Psoas muscle (tissue), 8 donors: Measurements from ENCODE around the gene EXD3. TPM values are rescaled to one million over a fixed set of nuclear protein-coding genes. Genes with fewer than 3 reads are reported as not detected.

Experiments used
- ATAC-seq, 4 donors: fragments of 200-7000 bp; cut with Tn5 transposase; one replicate each; pipeline ENCODE4 v1.9.1; 2020; ENCODE audit warnings: moderate library complexity in 3 of 4, mild to moderate bottlenecking in 2 of 4
- DNase-seq, 2 donors: peaks; one replicate each; pipeline ENCODE4 v3.0.0-alpha.2; 2020
- H3K27ac ChIP-seq: fragments of 200-600 bp; one replicate; pipeline ENCODE4 v1.8.0; 2022
- H3K27me3 ChIP-seq, 3 donors: fragments of 200-600 bp in 1 of 3; one replicate each; pipeline versions ENCODE4 v1.6.1 to v1.8.0; 2013 to 2022; ENCODE audit warnings: low read length in 2 of 3, mild to moderate bottlenecking in 2 of 3, moderate library complexity in 1 of 3; ENCODE audit not compliant: insufficient read depth in 3 of 3
- H3K36me3 ChIP-seq, 2 donors: fragments of 200-600 bp in 1 of 2; one replicate each; pipeline versions ENCODE4 v1.6.1 to v1.8.0; 2013 to 2022; ENCODE audit warnings: low read depth in 1 of 2, mild to moderate bottlenecking in 1 of 2, moderate library complexity in 1 of 2; ENCODE audit not compliant: insufficient read depth in 1 of 2
- H3K4me1 ChIP-seq: fragments of 200-600 bp; one replicate; pipeline ENCODE4 v1.8.0; 2022
- H3K4me3 ChIP-seq: fragments of 200-600 bp; one replicate; pipeline ENCODE4 v1.8.0; 2022; ENCODE audit warnings: mild to moderate bottlenecking
- H3K9me3 ChIP-seq: fragments of 200-600 bp; one replicate; pipeline ENCODE4 v1.8.0; 2022
- CTCF ChIP-seq: fragments of 200-600 bp; IDR thresholded peaks from one replicate; pipeline ENCODE4 v1.8.0; 2022; ENCODE audit warnings: antibody characterized with exemption
- WGBS, 3 donors: extraction: QIAGEN DNeasy Blood & Tissue Kit; methylation state at CpG; one replicate each; pipeline versions ENCODE4 v1.1.6 to v1.1.7; 2013; 5-methylcytosine and 5-hydroxymethylcytosine counted together
- intact Hi-C, 2 donors: fragments of 100-400 bp; cut with DNase I; formaldehyde crosslinking; loops; one replicate each; pipeline versions ENCODE4 v1.11.0 to v1.14.2; 2022
- polyA plus RNA-seq, 3 donors: library from polyadenylated mRNA; stranded (reverse); fragments of 200-250 nt; gene quantifications; one replicate each; pipeline ENCODE4 v1.2.3, GENCODE V29; 2013
- total RNA-seq, 4 donors: library from RNA; stranded (reverse); fragmentation: NEBNext Ultra II Directional in 2 of 4; extraction: Animal tissue kit (Norgen Biotek cat#: 25700) in 2 of 4; gene quantifications; one replicate each; pipeline versions ENCODE4 v1.2.1 to v1.2.4, GENCODE V29; 2021 to 2023
- donor health status: healthy with polysubstance abuse.
- donor health status: DM: no; HTN: no; CAD: no; lungs with moderate emphysema.
- donor health status: Bipolar disorder and iron deficiency.
- donor health status: healthy.
- donor health status: DM: yes; HTN: yes; CAD: no.
- donor health status: DM: no; HTN: no; CAD: no.
- donor health status: DM: no; HTN: no; CAD: no.
- donor health status: DM: yes; HTN: yes; CAD: no.

EXD3 gene
- total and polyA plus RNA-seq, 7 donors = 5.7 to 11.2 (median 9.4) TPM

DNA sequence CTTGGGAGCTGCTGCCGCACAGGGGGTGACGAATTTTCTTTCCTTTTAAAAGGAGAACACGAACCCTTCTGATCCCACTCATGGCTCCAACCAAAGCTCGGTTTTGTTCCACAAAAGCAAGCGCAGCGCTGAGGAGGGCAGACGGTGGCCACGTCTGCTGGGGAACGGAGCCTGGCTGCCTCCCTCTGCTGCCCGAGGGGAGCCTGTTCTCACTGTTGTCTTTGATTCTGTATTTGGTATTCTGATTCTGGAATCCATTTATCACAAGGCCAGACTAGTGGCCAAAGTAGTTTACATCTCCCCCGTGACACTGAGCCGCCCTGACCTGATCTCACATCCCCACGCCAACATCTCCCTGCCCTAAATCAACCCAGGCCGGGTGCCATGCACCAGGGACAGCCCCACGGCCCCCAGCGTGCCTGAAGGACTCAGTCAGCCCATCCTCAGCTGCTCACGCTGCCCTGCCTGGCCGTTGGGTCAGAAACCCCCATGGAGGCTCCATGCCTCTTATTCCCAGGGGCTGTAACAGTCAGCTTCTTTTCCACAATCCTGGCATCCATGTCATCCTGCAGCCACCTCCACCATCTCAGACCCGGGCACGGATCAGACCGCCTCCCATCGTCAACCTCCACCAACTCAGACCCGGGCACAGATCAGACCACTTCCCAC lies 42.9 kb upstream of the EXD3 start:
- Histone ChIP-seq H3K36me3 (peaks cover 0 to 24% of the 10 kb centered on the region in 2 donors), H3K9me3 (no peaks in the 10 kb centered on the region), H3K4me3 (no peak overlapping the region), H3K27me3 (no peaks in the 10 kb centered on the region), H3K4me1 (no peaks in the 10 kb centered on the region), H3K27ac (no peak overlapping the region)
- ATAC-seq = no peak
- DNase-seq = peak in 1 of 2 donors; percentile 21
- intact Hi-C loops = no loop called here
- WGBS, 3 donors = 86 to 90% (median 89%) methylated on average over 23 of the region's 23 CpGs
- no peak for TF ChIP-seq CTCF

GRCh38 chr9:137465000-137465719 lies 42.2 kb upstream of the EXD3 start:
- Histone ChIP-seq H3K4me3 (no peak overlapping the region), H3K4me1 (no peaks in the 10 kb centered on the region), H3K27me3 (no peaks in the 10 kb centered on the region), H3K27ac (no peak overlapping the region), H3K36me3 (peaks cover 0 to 30% of the 10 kb centered on the region in 2 donors), H3K9me3 (no peaks in the 10 kb centered on the region)
- peak in 1 of 2 donors; percentile 42 for DNase-seq
- no peak for ATAC-seq
- 92 to 94% (median 93%) methylated on average over 22 to 23 of the region's 23 CpGs for WGBS, 3 donors
- intact Hi-C loops = no loop called here
- TF ChIP-seq CTCF = no peak

DNA sequence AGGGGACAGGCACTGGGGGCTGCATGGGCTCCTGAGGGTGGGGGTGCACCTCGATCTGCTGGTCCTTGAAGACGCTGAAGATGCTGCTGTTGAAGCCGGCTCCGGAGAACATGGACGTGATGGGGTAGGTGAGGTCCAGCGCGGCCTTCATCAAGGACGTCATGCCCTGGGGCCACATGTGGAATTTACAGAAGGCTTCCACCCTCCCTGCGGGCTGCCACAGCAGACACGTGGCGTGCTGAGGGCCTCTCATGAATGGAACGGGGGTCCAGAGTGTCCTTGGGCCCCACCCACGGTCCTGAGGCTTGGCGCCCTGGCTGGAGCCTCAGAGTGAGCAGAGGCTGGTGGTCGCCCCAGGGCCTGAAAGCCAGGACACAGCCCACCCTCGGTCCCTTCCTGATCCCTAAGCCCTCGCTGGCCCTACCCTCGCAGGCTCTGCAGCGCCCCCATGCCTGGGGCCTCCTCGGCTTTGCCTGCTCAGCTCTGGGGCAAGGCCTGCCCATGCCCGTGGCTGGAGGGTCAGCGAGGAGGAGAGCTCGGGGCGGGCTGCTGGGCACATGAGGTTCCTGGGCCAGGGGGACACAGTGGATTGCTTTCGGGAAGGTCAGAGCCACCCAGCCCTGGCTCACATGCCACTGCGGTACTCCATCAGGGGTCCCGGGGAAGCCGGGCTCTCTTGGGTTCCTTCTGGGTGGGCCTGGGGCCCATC lies 41.5 kb upstream of the EXD3 start:
- peaks cover 3% of the 10 kb centered on the region for H3K4me1 ChIP-seq
- DNase-seq = peak in 1 of 2 donors; percentile 46
- no peak for ATAC-seq
- peaks cover 0 to 30% of the 10 kb centered on the region in 2 donors for H3K36me3 ChIP-seq
- no peak overlapping the region for H3K27ac ChIP-seq
- intact Hi-C loops = no loop called here
- no peak overlapping the region for H3K4me3 ChIP-seq
- 92 to 95% (median 95%) methylated on average over 27 to 28 of the region's 28 CpGs for WGBS, 3 donors
- H3K9me3 ChIP-seq = no peaks in the 10 kb centered on the region
- no peaks in the 10 kb centered on the region for H3K27me3 ChIP-seq
- no peak for TF ChIP-seq CTCF

GRCh38 chr9:137463931-137464290 lies 40.9 kb upstream of the EXD3 start:
- intact Hi-C loops = no loop called here
- no peak for ATAC-seq
- no peak for TF ChIP-seq CTCF

More at GRCh38 chr9:137463931-137464290, 40.9 kb upstream of the EXD3 start:
- peaks cover 3% of the 10 kb centered on the region for H3K4me1 ChIP-seq
- H3K4me3 ChIP-seq = no peak overlapping the region
- H3K27me3 ChIP-seq = no peaks in the 10 kb centered on the region
- peaks cover 0 to 30% of the 10 kb centered on the region in 2 donors for H3K36me3 ChIP-seq
- peak in 1 of 2 donors; percentile 40 for DNase-seq
- no peaks in the 10 kb centered on the region for H3K9me3 ChIP-seq
- no peak overlapping the region for H3K27ac ChIP-seq
- 95 to 97% (median 97%) methylated on average over 18 of the region's 18 CpGs for WGBS, 3 donors
